Tibial nerve (tissue), 4 donors: ENCODE data around the gene NTRK2. TPM values are rescaled to one million over a fixed set of nuclear protein-coding genes. Genes with fewer than 3 reads are reported as not detected.

Experiments used
- DNase-seq, 2 donors: peaks; one replicate each; pipeline ENCODE4 v3.0.0-alpha.2; 2019; ENCODE audit warnings: low spot score in 2 of 2
- H3K27ac ChIP-seq, 4 donors: fragments of 200-600 bp; sonication (generic) in 3 of 4; one replicate each; pipeline ENCODE4 v1.5.1; 2017 to 2019; ENCODE audit warnings: mild to moderate bottlenecking in 1 of 4
- H3K27me3 ChIP-seq, 2 donors: fragments of 200-600 bp; sonication (generic) in 1 of 2; one replicate each; pipeline versions ENCODE4 v1.5.1 to v1.6.0; 2017 to 2019
- H3K36me3 ChIP-seq, 3 donors: fragments of 200-600 bp; sonication (generic); one replicate each; pipeline ENCODE4 v1.5.1; 2018 to 2019
- H3K4me1 ChIP-seq, 4 donors: fragments of 200-600 bp; sonication (generic) in 3 of 4; one replicate each; pipeline ENCODE4 v1.5.1; 2017 to 2019
- H3K4me3 ChIP-seq, 4 donors: fragments of 200-600 bp; sonication (generic) in 3 of 4; one replicate each; pipeline ENCODE4 v1.5.1; 2017 to 2019; ENCODE audit warnings: mild to moderate bottlenecking in 1 of 4, moderate library complexity in 1 of 4
- H3K9me3 ChIP-seq, 4 donors: fragments of 200-600 bp; sonication (generic) in 3 of 4; one replicate each; pipeline ENCODE4 v1.5.1; 2017 to 2019
- EP300 ChIP-seq, 2 donors: sonication (generic); formaldehyde crosslinking; IDR thresholded peaks; one replicate each; pipeline ENCODE4 v1.6.1; 2017; ENCODE audit warnings: antibody characterized with exemption in 2 of 2, mild to moderate bottlenecking in 1 of 2
- POLR2A ChIP-seq, 2 donors: fragments of 450-650 bp; IDR thresholded peaks; one replicate each; pipeline ENCODE4 v1.6.1; 2017; ENCODE audit warnings: antibody characterized with exemption in 2 of 2, mild to moderate bottlenecking in 2 of 2, moderate library complexity in 2 of 2
- WGBS, 2 donors: methylation state at CpG; one replicate each; pipeline ENCODE4 v1.1.5; 2018; 5-methylcytosine and 5-hydroxymethylcytosine counted together
- total RNA-seq, 4 donors: library from RNA; depleted of rRNA; stranded (reverse); fragments of >200 nt; gene quantifications; one replicate each; pipeline ENCODE4 v1.1.0, GENCODE V29; 2016
- TF ChIP-seq, protein P1 (sequence below), 5 experiments: fragments of 200-600 bp in 3 of 5; fragments of 450-650 bp in 2 of 5; sonication (generic) in 3 of 5; IDR thresholded peaks; one replicate each; pipeline ENCODE4 v1.5.1; 2016 to 2019; ENCODE audit warnings: antibody characterized with exemption in 5 of 5, mild to moderate bottlenecking in 3 of 5, moderate library complexity in 2 of 5

The NTRK2 gene
- total RNA-seq, 4 donors from 2014 or later = 46.7 to 83.4 (median 69.5) TPM

DNA sequence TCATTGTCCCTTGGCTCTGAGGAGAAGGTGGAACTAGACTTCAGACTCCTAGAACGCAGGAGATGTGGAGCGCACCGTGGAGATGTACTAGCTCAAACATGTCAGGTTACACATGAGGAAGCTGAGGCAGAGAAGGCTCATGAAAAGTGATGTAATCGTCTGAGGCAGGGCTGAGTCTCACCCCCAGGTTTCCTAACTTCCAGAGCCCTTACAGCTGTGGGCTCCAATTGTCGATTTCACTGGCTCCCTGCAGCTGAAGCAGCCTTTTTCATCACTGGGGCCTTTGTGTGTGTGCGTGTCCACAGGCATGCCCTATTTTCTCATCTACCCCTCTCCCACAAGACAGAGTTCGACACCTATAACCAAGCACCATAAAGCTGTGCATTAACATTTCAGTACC lies 370.6 kb downstream of the NTRK2 start:
- no peak overlapping the region for H3K4me3 ChIP-seq
- H3K27ac ChIP-seq = peak overlapping the region in 1 of 4 donors; percentile 31
- no peaks in the 10 kb centered on the region for H3K36me3 ChIP-seq
- H3K27me3 ChIP-seq = no peaks in the 10 kb centered on the region
- TF ChIP-seq POLR2A (IDR thresholded peaks at IDR 0.05) (no peak), EP300 (IDR thresholded peaks at IDR 0.05) (no peak)
- TF ChIP-seq, protein P1, sequence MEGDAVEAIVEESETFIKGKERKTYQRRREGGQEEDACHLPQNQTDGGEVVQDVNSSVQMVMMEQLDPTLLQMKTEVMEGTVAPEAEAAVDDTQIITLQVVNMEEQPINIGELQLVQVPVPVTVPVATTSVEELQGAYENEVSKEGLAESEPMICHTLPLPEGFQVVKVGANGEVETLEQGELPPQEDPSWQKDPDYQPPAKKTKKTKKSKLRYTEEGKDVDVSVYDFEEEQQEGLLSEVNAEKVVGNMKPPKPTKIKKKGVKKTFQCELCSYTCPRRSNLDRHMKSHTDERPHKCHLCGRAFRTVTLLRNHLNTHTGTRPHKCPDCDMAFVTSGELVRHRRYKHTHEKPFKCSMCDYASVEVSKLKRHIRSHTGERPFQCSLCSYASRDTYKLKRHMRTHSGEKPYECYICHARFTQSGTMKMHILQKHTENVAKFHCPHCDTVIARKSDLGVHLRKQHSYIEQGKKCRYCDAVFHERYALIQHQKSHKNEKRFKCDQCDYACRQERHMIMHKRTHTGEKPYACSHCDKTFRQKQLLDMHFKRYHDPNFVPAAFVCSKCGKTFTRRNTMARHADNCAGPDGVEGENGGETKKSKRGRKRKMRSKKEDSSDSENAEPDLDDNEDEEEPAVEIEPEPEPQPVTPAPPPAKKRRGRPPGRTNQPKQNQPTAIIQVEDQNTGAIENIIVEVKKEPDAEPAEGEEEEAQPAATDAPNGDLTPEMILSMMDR (IDR thresholded peaks at IDR 0.05) = no peak
- H3K4me1 ChIP-seq = peaks cover 0 to 25% (median 0%) of the 10 kb centered on the region in 4 donors
- H3K9me3 ChIP-seq = no peaks in the 10 kb centered on the region
- DNase-seq = no peak
- WGBS, 2 donors = 76 to 79% methylated on average over 7 of the region's 7 CpGs

DNA sequence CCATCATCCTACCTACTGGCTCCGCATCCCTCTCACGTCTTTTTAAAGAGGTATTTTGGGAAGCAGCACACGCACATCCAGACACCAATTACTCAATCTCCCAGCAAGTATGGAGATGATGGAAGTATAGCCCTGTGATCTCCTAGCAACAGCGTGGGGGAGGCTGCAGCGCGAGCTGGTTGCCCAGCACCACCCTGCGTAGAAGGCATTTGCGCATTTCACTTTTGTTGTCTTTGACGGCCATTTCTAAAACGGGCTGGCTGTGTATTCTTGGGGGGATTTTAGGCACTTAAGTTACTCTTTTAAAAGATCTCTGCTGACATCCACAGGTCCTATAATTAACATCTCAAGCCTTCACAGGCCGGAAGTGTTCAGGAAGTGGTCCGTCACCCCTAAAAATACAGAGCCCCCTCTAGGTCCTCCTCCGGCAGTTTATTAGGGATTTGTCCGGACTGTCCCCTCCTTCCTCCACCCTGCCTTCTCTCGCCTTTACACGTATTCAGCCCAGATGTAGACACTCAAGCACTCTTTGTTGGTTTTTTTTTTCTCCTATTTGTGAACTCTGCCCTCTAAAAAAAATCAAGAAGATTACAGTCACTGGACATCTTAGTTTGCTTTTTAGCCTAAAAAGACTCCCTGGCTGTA lies 371.4 kb downstream of the NTRK2 start:
- no peak for DNase-seq
- Histone ChIP-seq H3K4me1 (peaks cover 0 to 25% (median 0%) of the 10 kb centered on the region in 4 donors), H3K27ac (peak overlapping the region in 1 of 4 donors; percentile 31), H3K9me3 (no peaks in the 10 kb centered on the region), H3K4me3 (no peak overlapping the region), H3K36me3 (no peaks in the 10 kb centered on the region), H3K27me3 (no peaks in the 10 kb centered on the region)
- 73 to 77% methylated on average over 16 of the region's 16 CpGs for WGBS, 2 donors
- TF ChIP-seq, protein P1 (IDR thresholded peaks at IDR 0.05) = no peak
- no peak for TF ChIP-seq POLR2A (IDR thresholded peaks at IDR 0.05)
- TF ChIP-seq EP300 (IDR thresholded peaks at IDR 0.05) = no peak

DNA sequence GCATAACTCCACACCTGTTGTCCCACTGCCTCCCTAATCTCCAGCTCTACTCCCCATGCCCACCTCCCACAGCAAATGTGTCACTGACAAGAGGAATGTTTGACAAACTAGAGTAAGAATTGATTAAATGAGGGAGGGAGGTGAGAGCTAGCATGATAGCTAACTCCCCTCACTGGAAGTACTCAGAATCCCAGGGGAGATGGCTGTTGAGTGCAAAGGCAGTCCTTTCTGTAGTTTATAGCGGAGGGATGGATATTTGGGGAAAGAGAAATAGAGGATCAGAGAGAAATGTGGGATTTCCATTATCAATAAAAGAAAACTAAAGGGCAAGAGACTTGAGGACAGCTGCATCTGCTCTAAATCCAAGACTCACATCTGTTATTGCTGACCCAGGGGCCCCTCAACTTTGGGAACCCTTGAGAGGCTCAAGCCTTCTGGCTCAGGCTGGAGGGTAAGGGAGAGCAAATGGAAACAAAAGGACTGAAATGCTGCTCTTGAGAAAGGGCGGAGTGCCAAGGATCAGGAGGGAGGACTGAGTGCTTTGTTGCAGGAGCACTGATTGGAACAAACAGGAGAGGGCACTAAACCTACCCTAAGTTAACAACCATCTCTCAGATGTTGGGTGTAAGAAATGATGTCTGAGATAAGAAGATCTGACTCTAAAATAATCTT lies 372.1 kb downstream of the NTRK2 start:
- H3K4me1 ChIP-seq = peaks cover 0 to 25% (median 0%) of the 10 kb centered on the region in 4 donors
- H3K27me3 ChIP-seq = no peaks in the 10 kb centered on the region
- no peaks in the 10 kb centered on the region for H3K9me3 ChIP-seq
- H3K4me3 ChIP-seq = no peak overlapping the region
- peak overlapping the region in 1 of 4 donors; percentile 76 for H3K27ac ChIP-seq
- TF ChIP-seq POLR2A (IDR thresholded peaks at IDR 0.05) (no peak), EP300 (IDR thresholded peaks at IDR 0.05) (no peak)
- TF ChIP-seq, protein P1 (IDR thresholded peaks at IDR 0.05) = no peak
- WGBS, 2 donors = 88 to 90% methylated on average over 2 of the region's 2 CpGs
- no peaks in the 10 kb centered on the region for H3K36me3 ChIP-seq
- DNase-seq = no peak

DNA sequence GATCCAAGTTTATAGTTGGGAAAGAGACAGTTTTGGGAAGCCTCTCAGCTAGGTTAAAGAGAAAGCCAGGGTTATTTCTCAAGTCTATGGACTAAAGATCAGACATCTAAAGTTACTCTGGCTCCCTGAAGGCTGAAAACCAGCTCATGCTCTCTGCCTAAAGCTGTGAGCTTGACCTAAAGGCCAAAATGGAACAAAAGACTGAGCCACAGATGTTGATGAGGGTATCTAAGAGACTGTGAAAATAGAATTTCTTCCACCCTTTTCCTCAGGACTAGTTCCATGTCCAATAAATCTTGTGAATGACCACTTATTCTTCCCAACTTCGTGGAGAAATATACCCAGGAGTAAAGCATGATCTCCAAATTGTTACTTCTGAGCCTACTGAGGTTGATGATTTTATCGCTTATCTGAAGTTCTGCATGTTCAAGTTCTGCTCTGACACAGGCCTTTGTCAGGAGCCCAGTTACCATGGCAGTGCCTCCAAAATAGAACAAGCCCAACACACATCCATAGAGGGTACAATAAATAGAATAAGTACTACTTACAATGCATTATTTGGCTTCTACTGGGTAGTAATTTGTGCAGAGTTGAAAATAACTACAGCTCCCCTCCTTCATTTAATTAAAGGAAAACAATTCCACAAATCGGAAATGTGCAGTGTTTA lies 373.6 kb downstream of the NTRK2 start:
- DNase-seq = no peak
- Histone ChIP-seq H3K36me3 (no peaks in the 10 kb centered on the region), H3K27ac (peak overlapping the region in 3 of 4 donors; percentile 6 to 76 (median 59)), H3K4me3 (no peak overlapping the region), H3K27me3 (no peaks in the 10 kb centered on the region), H3K9me3 (no peaks in the 10 kb centered on the region), H3K4me1 (peaks cover 0 to 19% (median 0%) of the 10 kb centered on the region in 4 donors)
- 44 to 45% methylated on average over 3 of the region's 3 CpGs for WGBS, 2 donors
- TF ChIP-seq, protein P1 (IDR thresholded peaks at IDR 0.05) = no peak
- TF ChIP-seq POLR2A (IDR thresholded peaks at IDR 0.05) (no peak), EP300 (IDR thresholded peaks at IDR 0.05) (no peak)

DNA sequence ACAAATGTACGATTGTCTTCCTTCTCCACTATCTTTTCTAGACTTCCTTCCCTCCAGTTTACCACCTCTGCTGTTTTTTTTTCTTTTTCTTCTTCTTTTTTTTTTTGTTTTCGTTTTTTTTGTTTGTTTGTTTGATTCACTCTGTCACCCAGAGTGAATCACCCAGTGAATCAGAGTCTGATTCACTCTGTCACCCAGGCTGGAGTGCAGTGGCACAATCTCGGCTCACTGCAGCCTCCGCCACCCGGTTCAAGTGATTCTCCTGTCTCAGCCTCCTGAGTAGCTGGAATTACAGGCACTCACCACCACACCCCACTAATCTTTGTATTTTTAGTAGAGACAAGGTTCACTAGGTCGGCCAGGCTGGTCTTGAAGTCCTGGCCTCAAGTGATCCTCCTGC lies 375.7 kb downstream of the NTRK2 start:
- Histone ChIP-seq H3K9me3 (no peaks in the 10 kb centered on the region), H3K4me1 (peaks cover 0 to 3% (median 0%) of the 10 kb centered on the region in 4 donors), H3K36me3 (no peaks in the 10 kb centered on the region), H3K4me3 (no peak overlapping the region), H3K27ac (no peak overlapping the region), H3K27me3 (no peaks in the 10 kb centered on the region)
- WGBS, 2 donors = 80 to 89% methylated on average over 6 of the region's 6 CpGs
- TF ChIP-seq EP300 (IDR thresholded peaks at IDR 0.05) = no peak
- TF ChIP-seq, protein P1 (IDR thresholded peaks at IDR 0.05) = no peak
- no peak for TF ChIP-seq POLR2A (IDR thresholded peaks at IDR 0.05)
- no peak for DNase-seq
